Colon (tissue), 2 donors: ENCODE measurements around the gene SYNGR4.
A peak's percentile ranks its signal among the peaks of the same experiment; 100 is the strongest.
"Not testable (repeated sequence)": the region's sequence is repeated elsewhere in the genome, so short reads cannot be mapped to it uniquely, and the experiment has no call there.

Source experiments
- FAIRE-seq: peaks from 2 replicates; lab custom pipeline; 2012; peaks lifted over from hg19 to GRCh38; lab: Jason Lieb, UNC
- donor health status: control.
- donor health status: control.

SYNGR4 gene, protein sequence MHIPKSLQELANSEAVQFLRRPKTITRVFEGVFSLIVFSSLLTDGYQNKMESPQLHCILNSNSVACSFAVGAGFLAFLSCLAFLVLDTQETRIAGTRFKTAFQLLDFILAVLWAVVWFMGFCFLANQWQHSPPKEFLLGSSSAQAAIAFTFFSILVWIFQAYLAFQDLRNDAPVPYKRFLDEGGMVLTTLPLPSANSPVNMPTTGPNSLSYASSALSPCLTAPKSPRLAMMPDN

DNA sequence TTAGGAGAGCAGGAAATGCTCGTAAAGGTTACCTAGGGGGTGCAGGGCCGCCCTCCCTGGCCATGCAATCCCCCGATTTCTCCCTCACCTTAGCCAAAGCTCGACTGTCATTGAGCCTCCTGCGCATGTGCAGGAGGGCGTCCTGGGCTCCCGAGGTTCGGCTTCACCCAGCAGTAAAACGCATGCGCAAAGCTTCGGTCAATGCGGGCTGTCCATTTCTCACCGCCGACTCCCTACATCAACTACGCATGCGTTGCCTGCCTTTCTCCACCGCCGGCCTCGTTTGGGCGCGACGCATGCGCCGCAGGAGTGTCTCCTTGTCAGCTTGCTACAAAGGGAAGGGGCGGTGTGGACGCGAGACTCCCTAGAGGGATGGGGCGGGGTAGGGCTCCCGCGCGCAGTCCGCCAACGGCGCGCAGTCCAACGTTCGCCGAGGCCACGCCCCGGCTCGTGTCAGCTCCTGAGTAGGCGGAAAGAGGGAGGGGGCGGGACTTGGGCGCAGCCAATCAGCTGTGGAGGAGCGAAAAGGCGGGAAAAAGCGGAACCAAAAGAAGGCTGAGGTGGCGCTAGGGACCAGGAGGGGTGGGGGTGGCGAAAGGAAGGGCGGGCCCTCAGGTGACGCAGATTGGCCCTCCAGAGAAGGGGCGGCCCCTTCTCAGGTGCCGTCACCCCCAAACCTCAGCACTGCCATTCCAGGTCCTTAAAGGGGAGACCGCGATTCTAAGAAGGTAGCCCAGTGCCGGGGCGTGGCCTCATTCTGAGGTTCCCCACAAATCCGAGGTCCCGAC is at the start of gene SYNGR4, which contains the start of gene TMEM143:
SYNGR4 (plus strand) TSS at position 558 of the 788 bp plus-strand sequence. CDS start 1,476 bp downstream, outside the sequence.
TMEM143 (minus strand) TSS at position 131 of the 788 bp plus-strand sequence; CDS start at position 111, 20 bp downstream.
- FAIRE-seq, result peak; percentile 79

DNA sequence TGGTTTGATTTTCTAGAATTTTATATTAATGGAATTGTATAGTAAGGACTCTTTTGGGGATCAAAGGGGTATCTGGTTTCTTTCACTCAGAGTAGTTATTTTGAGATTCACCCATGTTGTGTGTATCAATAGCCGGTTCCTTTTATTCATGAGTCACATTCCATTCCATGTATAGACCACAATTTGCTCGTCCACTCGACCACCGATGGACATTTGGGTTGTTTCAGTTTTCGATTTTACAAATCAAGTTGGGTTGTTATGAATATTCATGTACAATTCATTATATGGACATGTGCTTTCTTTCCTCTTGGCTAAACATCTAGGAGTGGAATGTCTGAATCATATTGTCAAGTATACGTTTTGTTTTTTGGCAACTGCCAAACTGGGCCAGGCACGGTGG is 48.5 kb upstream of the SYNGR4 start:
- FAIRE-seq, result no peak

DNA sequence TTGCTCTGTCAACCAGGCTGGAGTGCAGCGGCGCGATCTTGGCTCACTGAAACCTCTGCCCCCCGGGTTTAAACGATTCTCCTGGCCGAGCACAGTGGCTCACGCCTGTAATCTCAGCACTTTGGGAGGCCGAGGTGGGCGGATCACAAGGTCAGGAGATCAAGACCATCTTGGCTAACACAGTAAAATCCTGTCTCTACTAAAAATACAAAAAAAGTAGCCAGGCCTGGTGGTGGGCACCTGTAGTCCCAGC is 46.5 kb upstream of the SYNGR4 start:
- not testable (repeated sequence) for FAIRE-seq

DNA sequence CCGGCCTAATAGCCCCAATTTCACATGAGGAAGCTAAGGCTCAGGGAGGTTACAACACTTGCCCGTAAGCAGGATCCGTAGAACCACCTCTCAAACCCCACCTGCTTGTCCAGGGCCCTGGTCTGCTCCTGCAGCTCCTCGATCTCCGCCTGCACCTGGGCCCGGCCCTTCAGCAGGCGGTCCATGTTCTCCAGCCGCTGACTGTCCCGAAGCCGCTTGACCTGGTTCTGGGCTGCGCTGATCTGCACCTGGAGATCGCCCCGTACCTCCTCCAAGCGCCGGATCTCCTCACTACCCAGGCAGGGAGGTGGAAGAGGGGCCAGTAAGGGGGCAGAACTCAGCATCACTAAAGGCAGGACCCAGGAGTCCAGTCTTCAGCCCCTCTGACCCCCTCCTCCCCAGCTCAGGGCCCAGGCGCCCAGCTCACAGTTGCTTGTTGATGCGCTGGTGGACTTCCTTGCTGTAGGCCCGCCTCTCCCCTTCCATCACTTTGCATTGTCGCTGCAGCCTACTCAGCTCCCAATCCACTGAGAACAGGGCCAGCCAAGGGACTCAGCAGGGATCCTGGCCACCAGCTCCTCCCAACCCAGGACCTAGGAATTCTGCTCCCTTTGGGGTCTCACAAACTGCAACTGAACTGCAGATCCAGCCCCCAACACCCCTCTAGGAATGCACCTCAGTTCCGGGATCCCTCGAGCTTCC is 45.7 kb upstream of the SYNGR4 start:
- FAIRE-seq, result no peak

DNA sequence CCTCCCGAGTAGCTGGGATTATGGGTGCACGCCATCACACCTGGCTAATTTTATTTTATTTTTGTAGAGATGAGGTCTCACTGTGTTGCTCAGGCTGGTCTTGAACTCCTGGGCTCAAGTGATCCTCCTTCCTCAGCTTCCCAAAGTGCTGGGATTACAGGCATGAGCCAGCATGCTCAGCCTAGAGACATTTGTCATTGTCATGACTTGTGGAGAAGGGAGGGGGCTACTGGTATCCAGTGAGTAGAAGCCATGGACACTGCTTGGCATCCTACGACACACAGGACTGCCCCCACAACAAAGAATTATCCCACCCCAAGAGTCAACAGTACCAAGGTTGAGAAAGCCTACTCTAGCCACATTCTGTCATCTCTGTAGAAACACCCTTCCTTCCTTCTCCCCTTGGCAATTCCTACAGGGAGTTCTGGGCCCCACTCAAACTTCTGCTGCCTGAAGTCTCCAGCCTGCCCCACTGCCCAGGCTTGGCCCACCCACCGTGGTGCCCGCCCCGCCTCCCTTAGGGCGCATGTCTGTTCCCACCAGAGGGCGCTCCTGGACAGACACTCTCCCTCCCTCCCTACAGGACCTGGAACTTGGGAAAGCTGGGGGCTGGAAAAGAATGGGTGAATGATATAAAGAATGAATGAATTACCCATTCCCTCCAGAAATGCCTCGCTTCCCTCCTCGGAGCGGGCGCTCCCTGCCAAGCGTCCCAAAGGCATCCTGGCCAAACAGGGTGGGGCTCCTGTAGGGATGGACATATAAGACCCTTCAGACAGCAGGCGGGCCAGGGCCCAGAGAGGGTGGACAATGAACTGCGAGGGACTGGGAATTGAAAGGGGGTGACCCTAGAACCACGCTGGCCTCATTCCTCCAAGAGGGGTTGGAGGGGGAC is 44.3 kb upstream of the SYNGR4 start:
- FAIRE-seq, result no peak

DNA sequence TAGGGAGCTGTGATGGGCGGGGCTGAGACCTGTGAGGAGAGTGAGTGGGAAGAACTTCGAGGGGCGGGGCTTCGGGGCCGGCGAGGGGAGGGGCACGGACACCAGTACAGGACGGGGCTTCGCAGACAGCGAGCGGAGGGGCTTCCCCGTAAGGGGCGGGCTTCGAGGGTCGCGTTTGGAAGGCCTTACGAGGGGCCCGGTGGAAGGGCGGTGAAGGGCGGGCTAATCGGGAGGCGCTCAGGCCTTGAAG is 42.9 kb upstream of the SYNGR4 start:
- FAIRE-seq, result no peak

DNA sequence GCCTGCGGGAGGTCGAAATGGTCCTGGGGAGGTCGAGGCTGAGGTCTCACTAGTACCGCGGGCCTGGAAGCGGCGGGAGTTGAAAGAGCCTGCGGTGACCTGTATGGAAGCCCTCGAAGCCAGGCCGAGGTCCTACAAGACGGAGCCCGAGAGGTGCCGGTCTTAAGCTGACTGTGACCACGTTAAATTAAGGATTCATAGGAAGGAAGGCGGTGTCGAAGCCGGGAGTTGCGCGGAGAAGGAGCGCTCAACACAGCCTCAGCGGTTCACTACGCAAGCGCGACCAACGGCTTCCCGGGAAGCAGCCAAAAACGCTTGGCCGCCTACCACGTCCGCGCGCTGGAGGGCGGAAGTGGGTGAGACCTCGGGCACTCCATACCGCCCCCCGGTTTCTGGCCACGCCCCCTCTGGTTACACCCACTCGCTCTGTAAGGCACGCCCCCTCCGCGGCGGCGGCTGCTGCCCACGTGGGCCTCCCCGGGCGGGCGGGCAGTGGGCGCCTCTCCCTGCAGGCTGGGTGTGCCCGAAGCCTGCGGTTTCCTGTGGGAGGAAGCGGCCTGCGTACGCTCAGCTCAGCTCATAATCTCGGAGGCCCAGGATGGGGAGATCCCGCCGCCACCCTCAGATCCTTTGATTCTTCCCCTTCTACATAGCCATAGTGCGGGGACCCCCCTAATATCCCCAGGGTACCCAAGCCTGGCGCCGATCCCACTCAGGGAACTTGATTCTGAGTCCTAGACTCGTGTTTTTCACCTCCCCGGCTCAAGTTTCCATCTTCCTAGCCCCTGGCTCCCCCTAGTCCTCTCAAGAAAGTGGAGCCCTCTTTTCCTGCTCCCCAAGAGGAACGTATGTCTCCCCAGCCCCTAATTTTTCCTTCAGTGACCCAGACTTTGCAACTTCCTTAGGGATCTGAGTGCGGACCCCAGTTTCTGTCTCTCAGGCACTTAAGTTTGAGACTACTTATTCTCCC is 42.3 kb upstream of the SYNGR4 start:
- no peak for FAIRE-seq

DNA sequence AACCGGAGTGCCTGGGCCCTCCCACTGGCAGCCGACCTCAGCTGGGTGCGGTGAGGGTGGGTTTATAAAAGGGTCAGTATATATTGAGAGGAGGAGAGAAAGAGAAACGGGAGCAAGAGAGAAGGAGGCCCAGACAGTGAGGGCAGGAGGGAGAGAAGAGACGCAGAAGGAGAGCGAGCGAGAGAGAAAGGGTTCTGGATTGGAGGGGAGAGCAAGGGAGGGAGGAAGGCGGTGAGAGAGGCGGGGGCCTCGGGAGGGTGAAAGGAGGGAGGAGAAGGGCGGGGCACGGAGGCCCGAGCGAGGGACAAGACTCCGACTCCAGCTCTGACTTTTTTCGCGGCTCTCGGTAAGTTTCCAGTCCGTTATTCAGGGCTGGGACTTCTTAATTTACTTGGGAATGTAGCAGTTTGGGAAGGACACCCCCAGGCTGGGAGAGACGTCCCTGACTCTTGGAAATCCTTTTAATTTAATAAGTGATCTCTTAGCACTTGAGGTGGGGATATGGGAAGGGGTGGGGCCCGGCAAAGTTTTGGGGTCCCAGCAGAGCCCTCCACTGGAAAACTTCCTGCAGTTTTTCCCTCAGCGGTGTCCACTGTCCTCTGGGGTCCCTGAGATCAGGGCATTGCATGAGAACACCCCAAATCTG is 38.8 kb upstream of the SYNGR4 start, which contains the start of gene EMP3:
EMP3 (plus strand) TSS at position 288 of the 646 bp plus-strand sequence. CDS start 1,293 bp downstream, outside the sequence.
- no peak for FAIRE-seq

DNA sequence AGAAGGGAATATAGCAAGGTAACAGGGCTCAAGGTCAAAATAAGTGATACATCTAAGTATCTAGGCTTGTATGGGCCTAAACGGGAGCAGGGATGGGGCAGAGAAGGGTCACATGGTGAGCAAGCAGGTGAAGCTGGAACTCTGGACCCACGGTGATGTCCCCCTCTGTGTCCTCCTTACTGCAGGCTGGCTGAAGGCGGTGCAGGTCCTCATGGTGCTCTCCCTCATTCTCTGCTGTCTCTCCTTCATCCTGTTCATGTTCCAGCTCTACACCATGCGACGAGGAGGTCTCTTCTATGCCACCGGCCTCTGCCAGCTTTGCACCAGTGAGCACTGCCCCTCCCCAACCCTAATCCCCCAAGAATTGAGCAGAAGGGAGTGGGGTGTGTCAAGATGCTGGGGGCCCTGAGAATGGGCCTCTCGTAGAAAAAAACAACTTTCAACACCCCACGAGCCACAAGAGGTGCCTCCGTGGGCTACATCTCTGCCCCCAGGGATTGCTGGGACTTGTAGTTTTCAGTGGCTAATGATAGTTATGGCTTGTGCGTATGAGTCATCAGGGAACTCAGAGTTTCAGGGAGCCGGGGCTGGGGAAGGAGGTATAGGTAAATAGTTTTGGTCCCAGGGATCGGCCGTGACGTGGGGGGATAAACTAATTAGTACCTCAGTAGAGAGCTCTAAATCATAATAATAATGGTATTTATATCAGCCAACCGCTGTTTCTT is 34.8 kb upstream of the SYNGR4 start:
- FAIRE-seq, result no peak

DNA sequence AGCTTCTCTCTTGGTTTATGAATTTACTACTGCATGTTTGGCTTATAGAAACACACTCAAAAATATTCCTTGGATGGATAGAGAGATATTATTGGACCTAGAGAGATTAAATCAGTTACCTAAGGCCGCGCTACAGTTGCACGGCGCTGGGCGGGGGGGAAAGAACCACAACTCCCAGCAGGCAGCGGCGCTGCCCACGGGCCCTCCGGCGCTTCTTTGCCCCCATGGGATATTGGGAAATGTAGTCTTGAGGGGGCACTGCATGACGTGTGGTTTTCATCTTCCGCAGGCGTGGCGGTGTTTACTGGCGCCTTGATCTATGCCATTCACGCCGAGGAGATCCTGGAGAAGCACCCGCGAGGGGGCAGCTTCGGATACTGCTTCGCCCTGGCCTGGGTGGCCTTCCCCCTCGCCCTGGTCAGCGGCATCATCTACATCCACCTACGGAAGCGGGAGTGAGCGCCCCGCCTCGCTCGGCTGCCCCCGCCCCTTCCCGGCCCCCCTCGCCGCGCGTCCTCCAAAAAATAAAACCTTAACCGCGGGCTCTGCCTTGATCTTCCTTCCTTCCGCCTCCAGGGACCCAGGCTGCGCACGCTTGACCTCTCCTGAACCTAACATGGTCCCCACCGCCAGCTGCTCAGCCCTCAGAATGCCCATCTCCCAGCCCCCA is 34.0 kb upstream of the SYNGR4 start:
- FAIRE-seq, result no peak

DNA sequence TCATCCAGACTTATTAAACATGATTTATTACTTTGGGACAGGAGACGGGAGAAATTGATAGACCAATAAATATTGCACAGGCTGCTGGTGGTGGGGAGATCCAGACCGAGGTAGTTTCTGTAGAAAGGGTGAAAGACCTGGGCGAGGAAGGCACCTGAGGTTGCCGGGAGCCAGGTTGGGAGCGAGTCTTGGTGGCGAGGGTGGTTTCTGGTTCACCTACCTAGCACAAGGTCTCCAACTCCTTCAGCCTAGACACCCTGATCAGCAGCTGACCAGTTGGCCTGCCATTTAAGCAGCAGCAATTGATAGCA is 31.9 kb upstream of the SYNGR4 start:
- no peak for FAIRE-seq

DNA sequence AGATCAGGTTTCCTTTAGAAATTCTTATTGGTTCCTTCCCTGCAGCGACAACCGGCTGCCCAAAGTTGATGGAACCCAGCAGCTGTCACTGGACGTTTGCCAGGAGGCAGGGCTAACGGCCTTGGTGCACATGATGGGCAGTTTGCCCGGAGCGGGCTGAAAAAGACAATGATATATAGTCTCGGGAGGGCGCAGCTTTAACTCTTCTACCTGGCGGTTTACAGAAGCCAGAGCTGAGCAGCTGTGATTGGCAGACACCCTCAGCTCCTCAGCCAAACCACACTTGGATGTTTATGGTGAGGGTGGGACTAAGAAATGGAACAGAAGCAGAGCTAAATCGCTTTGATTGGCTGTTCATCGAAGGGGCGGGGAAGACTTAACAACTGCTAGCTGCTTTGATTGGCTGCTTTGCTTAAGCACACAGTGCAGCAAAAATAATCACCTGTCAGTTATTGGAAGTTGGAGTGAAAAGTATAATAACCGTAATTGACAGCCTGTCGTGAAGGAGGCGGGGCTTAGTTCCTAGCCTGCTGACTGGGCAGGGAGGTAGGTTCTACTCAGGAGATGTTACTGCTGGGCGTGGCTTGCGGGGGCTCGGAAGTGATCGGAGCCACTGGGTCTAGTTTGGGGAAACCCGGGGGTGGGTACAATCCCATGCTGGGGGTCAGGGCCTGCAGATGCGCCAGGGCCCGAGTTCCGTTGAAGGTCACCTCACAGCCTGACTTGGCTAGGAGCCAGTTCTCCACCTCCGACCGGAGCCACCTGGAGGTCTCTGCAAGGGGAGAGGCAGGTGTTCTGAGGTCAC is 31.3 kb upstream of the SYNGR4 start:
- FAIRE-seq, result peak; percentile 91

DNA sequence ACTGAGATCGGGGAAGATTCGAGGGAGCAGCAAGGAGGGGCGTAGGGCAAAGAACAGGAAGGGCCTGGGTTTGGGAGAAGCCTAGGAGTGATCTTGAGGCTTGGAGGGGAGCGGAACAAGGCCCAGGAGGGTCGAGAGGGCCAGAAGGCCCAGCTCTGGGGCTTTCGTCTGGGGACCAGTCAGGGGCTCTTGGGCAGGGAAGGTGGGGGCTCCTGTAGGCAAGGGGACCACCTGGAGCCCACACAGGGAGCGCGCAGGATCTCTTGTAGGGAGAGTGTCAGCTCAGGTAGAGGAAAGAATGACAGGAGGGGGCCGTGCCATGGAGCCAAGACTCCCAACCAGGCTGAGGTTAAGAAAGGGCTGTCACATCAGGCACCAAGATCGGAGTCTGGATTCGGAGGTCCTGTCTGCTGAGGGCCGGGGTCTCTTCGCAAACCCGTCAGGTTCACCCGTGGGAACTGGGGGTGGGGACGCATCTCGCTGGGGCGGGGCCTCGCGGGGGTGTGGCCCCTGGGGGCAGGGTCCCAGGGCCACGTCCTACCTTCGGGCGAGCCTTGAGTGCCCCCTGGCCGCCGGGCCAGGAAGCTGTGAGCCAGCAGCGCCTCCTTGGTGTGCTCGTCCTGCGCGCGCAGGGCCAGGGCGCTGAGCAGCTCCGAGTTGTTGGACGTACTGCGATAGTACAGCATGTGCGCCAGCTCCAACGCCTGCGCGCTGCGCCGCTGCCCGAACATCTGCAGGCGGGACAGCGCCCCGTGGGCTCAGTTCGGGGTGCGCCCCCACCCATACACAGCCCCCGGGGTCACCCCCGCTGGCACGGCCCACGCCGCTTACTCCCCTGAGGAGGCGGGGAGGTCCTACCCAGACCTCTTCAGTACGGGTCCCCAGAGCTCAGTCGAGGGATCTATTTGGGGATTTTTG is 30.4 kb upstream of the SYNGR4 start:
- FAIRE-seq, result no peak

DNA sequence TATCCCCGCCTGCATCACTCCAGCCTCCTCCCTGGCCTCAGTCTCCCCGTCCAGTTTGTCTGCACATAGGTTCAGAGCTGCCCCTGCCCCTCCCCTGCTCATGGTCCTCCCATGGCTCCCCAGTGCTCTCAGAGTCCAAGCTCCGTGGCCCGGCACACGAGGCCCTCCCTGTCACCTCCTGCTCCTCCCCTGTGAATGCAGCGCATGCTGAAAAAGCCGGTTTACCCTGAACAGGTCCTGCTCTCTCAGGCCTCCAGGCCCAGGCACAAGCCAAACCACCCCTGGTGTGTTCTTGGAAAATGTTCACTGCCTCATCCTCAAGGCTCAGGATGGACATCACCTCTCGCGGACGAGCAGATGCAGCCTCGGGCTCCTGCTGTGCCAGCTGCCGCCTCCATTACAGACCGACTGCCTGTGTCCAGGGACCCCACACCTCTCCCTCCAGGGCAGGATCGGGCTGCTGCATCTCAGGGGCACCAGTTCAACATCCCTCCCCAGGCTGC is 25.9 kb upstream of the SYNGR4 start:
- FAIRE-seq, result no peak

DNA sequence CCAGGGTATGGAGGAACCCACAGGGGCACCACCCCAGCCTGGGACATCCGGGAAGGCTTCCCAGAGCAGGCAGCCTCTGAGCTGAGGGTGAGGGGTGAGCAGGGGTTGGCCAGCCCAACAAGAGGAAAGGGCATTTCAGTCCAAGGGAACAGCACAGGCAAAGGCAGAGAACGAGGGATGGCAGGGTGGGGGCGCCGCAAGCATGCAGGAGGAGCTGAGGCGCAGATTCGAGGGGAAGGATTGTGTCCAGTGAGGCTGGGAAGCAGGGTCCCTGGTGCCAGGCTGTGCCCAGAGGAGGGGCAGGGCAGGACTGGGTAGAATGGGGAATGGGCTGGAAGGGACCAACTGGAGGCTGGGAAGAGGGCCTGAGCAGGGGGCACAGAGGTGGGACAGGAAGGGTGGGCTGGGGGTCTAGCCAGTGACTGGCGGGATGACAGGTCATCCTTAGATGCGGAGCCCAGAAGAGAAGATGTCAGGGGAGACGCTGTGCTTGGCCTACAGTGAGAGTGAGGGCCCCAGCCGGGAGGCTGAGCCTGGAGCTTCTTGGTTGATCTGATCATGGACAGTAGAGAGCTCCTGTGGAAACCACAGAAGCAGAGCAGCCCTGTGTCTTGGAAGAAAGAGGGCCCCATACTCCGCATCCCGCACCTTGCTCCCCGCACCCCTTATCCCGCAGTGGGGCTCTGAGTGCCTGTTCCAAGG is 25.2 kb upstream of the SYNGR4 start:
- no peak for FAIRE-seq

DNA sequence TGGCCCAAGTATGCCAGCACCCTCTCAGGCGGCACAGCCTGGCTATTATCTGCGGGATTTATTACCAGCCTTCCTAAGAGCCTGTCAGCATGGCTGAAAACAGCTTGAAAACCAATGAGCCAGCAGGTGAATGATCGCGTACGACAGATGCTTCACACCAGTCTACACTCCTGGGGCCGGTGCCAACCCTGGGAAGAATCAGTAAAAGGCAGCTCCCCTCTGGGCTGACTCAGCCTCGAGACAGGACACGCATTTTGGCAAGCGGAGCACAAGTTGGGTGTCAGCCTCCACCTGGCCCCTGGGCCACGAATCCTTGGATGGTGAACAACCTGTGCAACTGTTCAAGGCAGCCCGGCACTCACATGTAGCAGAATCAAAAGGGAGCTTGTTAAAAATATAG is 23.2 kb upstream of the SYNGR4 start:
- no peak for FAIRE-seq
